GM19025 (cell line): ENCODE measurements around the gene CACNA2D4.

Experiments used
- ATAC-seq: cut with Tn5 transposase; IDR thresholded peaks from one replicate; pipeline ENCODE4 v1.9.1; 2021; ENCODE audit warnings: mild to moderate bottlenecking, low read depth, moderate library complexity; ENCODE audit not compliant: unreplicated experiment

CACNA2D4 gene

DNA sequence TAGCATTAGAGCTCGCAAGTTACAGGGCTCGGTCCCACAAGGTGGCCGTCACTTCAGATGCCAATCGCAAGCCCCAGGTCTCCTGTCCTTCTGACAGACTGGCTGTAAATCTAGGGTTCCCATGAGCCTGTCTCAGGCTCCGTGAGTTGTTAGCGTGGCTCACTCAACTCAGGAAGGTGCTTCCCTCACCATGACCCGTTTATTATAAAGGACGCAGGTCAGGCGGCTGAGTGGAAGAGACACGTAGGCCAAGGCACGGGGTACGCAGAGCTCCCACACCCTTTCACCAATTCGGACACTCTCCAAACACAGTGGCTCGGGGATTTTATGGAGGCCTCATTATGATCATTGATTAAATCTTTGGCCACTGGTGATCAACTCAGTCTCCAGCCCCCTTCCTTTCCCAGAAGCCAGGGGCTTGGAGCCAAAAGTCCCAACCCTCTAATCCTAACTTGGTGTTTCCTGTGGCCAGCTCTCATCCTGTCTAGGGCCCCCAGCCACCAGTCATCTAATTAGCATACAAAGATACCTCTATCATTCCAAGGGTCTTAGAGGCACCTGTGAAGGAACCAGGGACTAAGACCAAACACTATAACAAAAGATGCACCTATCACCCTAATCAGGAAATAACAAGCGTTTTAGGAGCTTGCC is 123.9 kb downstream of the CACNA2D4 start:
- no peak for ATAC-seq

DNA sequence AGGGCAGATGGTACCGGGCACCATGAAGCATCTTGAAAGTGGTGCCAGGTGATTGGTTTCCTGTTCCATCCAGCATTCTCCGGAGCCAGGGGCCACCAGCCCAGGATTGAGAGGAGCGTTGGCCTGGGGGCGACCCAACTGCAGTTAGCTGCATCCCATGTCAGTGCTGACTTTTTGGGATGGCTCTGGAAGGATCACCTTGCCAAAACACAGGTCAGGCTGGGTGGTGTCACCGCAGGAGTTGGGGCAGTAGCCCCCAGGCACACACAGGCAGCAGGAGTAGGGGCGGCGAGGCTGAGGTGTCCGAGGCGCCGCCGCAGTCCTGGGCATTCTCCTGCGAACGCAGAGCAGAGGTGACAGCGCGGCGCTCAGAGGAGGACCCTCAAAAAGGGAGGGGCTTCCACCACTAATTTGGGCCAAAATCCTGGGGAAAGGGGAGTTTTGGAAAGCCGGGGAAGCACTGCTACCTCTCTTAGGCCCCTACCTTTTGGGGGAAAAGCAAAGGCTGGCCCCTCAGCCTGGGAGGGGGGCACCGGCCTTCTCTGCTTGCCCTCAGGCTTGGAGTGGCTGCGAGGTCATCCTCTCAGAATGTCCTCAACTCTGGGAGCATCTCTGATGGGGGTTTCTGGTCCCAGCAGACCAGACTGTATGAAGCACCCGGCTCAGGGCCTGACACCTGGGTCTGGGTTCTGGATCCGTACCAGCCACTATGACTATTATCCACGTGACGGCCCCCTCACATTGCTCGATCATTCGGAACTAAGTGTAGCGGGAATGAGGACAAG is 124.8 kb downstream of the CACNA2D4 start:
- no peak for ATAC-seq

DNA sequence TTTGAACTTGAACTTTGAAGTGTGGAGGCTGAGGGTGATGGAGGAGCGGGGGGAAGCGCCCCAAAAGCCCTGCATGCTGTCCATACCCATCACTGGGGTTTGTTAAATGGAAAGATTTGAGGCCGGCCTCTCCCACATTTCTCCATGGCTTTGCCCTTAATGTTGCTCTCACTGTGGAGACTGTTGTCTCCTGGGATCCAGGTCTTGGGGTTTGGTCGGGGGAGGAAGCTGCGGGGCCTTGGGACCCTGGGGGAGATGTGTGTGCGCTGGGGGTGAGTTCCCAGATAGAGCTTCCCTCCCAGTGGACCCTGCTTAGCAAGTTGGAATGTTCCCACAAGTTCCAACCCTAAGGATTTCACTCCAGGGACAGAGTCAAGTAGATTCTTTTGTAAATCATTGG is 126.0 kb downstream of the CACNA2D4 start:
- no peak for ATAC-seq

DNA sequence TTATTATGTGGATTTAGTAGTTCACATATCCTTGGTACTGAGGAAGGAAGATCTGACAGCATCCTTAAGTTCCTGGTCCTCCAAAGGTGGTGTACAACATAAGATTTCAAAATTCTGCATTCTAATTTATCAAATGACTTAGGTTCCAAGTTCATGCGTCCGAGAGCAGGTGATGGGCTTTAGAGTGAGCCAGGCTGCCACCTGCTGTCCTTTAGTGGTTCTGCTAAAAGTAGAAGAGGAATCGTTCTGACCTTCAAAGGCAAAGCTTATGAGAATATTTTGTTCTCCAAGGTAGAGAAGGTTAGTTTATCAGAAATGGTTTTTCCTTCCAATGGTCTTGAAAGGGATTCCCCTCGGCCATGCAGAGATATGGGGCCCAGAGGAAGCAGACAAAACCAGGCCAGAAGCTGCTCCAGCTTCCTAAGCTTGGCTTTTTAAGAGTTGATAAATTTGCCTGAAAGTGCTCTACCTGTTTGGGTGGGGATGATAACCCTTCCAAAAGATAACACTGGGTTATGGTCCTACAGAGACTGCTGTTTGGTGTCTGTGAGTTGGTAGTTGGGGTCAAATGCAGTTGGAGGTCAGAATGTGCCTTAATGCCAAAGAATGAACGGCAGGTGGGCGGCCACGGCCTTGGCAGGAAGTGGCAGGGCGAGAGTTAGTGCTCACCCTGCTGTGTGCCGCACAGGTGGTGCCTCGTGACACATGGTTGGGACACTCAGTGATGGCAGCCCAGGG is 127.2 kb downstream of the CACNA2D4 start:
- ATAC-seq, result no peak

DNA sequence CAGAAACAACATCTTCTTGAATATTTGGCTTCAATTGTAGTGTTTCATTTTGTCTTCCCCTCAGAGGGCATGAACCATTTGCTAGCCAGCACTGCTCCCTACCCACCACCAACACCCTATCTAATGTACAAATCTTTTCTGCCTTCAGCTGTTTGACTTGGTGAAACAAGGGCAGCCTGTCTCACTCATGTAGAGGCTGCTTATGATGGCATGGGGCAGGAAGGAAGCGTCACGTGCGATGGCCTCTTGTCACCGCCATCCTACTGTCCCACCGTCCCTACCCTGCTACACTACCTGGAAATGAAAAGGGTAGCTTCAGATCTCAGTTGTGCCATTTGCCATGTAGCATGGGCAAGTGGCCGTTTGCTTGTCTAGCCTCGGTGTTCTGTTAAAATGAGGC is 128.0 kb downstream of the CACNA2D4 start:
- ATAC-seq, result no peak

DNA sequence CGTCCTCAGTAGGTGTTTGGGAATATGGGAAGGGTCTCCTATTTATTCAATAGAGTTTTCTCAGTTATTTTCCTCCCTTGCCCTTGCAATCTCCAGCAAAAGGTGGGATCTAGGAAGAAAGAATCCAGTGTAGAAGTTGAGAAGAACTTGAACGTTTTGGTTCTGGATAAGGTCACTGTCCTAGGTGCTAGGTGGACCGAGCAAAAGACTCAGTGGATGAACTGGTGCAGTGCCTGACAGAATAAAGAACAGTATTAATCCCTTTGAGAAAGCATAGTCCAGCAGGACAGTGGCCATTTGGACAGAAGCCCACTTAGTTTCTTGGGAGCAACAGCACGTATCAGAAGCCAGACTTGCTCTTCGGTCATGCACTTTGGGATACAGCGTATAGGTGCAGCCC is 130.7 kb downstream of the CACNA2D4 start:
- no peak for ATAC-seq

DNA sequence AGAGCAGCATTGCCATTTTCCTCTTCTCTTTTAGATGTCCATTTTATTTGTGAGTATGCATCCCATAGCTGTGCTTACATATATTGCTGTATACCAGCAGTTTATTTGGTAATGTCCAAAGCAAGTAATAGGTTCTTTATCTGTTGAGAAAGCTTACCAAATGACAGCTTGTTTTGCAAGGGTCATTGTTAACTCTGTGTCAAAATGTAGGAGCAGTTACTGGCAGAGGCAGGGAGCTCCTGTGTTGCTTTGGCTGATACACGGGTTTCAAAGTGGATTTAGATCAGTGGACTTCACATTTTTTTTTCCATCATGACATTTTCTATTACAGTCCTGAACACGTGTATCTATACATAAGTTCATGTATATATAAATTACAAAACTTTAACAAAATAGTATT is 136.2 kb downstream of the CACNA2D4 start:
- ATAC-seq, result no peak

DNA sequence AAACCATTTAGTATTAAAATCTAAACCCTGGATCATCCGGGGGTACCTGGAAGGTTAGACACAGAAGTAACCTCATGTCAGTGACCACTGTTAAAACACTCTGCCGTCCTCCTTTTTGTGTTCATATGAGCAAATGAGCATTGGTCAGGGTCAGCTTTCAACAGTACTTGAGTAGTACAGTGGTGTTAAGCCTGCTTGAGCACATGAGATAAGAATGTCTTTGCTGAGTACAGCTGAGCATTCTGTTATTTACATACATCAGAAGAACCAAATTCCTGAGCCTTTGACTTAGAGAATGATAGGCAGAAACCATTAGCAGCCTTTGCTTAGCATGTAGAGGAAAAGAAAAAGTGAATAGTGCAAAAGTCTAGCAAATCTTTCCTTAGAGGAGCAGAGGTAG is 136.7 kb downstream of the CACNA2D4 start:
- no peak for ATAC-seq

DNA sequence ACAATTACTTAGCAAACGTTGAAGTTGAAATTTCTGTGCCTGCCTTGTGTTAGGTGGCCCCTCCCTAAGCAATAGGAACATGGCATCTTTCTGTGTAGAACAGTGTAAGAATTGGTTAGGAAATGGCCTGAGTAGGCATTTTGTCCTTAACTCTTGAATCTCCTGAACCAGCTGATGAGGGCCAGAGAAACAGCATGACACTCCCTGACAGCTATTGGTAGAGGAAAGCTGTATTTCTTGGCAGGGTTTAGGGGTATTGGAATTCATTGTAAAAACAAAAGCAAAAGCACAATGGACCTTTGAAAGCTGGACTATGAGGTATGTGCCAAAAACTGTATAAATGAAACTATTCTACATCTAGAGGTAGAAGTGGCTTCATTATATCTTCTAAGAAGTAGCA is 138.7 kb downstream of the CACNA2D4 start:
- no peak for ATAC-seq

DNA sequence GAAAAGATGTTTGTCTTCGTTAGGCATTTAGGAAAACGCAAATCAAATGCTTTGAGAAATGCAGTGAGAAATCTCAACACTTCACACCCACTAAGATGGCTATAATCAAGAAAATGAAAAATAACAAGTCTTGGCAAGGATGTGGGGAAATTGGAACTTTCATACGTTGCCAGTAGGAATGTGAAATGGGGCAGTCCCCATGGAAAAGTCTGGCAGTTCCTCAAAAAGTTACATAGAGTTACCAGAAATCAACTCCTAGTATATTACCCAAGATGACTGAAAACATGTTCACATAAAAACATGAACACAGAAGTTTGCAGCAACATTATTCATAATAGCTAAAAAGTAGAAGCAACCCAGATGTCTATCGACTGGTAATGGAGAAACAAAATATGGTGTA is 139.5 kb downstream of the CACNA2D4 start:
- no peak for ATAC-seq

DNA sequence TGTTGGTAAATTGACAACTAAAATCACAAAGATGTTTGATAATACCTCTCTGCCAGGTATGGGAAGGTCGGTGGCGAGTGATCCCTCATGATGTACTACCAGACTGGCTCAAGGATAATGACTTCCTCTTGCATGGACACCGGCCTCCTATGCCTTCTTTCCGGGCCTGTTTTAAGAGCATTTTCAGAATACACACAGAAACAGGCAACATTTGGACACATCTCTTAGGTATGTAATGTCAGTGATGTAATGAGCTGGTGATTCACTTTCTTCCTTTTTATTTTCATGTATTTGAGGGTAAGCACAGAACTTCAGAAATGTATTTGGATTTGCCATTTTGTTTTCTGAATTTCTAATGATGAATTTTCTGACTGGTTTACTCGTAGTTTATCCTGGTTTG is 140.7 kb downstream of the CACNA2D4 start:
- ATAC-seq, result no peak

DNA sequence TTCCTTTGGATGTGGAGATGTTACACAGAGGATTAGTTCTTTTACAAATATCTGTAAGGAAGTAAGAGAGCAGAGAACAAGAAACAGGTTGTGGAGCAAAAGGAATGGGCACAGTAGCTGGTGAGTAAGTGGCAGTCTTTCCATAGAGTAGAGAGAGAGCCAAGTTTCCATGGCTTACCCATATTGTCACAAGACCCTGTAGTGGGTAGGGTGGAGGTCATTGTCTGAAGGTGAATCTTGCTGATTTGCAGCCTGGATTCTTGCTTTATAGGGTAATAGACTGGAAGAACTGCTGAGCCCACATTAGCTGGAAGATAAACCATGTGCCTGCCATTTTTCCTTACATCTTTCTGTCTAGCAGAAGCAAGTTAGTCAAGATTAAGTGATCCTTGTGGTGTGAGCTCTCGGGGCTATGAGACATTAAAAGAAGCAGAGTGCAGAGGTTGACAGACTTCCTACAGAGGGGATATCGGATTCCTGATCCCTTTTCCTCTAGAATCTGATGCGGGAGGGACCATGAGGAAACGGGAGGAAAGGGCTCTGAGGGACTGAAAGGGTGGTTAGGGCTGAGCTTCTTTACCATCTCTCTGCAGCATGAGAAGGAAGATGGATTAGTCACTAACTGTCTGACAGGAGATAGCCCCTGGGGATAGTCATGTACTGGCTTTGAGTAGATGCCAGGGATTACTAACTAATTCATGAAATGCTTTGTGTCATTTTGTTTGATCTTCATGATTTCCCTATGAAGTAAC is 142.1 kb downstream of the CACNA2D4 start:
- ATAC-seq, result no peak

DNA sequence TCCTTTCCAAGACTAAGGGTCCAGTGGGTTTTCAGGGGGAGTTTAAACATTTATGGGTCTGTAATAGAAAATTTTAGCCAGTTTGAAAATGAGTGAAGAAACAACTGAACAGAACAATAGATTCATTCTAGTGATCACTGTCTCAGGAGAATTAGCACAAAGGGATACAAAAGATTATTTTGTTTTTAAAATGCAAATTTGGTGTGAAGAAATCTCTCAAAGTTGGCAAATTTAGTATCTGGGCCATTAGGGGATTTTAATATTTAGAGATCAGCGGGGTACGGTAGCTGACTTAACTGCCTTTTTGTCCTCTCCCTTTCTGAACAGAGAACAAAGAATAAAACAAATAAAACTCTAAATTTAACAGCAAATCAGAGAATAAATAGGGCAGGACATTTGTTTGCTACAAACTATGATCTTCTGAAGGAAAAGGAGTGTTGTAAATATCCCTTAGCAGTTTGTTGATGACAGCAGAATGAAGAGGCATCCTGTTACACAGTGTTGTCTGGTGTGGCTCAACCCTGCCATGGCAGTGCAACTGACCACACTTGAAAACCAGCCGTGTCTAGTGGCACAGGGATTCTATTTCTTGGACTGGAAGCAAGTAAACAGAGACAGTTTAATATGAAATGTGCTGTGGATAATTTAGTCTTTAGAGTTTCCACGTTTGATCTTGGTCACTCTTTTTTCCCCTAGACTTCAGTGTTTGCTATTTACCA is 144.4 kb downstream of the CACNA2D4 start:
- ATAC-seq, result no peak

DNA sequence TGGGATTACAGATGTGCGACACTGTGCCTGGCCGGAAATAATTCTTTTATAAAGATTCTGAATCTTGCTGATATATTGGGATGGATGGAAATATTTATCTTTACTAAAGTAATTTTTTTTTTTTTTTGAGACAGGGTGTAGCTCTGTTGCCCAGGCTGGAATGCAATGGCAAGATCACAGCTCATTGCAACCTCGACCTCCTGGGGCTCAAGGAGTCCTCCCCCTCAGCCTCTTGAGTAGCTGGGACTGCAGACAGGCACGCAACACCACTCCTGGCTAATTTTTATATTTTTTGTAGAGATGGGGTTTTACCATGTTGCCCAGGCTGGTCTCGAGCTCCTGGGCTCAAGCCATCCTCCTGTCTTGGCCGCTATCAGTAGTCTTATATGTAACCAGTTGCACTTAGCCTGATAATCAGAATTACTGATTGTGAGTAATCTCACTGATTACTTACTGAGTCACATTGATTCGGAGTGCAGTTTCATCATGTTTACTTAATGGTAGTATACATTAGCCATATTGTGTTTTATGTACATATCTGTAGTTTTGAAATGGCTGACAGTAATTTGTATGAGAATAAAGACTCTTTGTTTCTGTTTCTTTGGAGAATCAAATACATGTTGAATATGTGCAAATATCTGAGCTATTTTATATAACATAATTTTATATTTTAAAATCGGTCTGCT is 148.5 kb downstream of the CACNA2D4 start:
- no peak for ATAC-seq

DNA sequence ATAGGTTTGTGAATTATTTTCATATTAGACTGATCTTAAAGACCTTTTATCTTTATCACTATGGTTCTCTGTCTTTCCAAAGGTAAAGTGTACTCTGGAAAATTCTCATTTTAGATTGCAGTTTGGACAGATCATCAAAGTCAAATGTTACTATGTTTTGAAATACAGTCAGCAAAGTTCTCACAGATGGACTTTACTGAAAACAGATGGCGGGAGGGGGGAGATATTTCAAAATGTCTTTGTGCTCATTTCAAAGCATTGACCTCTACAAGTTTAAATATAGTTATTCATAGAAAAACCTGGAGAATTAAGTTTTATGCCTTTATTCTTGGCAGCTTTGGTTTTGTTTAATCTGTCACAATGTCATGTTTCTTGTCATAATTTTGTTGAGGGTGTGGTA is 149.8 kb downstream of the CACNA2D4 start:
- no peak for ATAC-seq

DNA sequence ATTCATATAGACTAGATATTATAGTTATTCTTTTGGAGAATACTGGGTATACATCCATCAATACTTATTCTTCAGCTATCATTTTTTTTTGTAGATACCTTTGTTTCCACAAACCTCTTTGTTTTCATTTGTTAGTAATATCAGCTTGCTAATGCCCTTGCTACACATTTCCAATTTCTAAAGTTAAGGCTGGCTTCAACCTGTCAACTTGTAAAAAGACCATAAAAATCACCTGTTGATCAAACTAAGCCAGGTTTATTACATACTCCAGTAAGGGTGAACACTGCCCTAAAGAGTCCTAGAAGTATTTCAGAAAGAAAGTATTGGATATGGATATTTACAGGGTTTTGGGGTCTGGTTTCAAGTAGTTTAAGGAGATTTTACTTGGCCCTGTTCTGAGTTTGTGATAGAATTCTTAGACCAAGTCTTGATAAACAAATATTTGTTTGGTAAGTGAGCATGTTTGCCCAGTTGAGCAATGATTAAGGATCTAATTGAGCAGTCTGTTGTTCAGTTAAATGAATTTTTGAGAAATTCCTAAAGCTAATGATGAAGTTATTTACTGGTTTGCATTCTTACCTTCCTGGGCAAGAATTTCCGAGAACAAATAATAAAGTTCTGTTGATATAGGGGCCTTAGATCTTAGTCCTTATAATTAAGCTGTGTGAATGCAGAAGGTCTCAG is 150.9 kb downstream of the CACNA2D4 start:
- ATAC-seq, result no peak

DNA sequence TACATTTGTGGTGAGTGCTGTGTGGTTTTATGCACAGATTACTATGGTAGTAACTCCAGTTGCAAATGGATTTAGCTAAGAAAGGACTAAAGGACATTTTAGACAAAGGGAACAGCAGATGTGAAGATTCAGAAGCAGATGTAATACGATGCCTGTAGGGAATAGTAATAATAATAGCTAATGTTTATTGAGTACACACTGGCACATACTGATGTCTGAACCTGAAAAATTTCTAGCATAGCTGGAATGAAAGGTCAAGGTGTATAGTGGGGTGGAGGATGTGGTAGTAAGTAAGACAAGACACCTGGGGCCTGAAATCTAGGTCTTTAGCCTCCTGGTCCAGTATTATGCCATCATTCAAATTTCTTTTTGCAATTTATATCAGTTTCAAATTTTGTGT is 152.3 kb downstream of the CACNA2D4 start:
- no peak for ATAC-seq

DNA sequence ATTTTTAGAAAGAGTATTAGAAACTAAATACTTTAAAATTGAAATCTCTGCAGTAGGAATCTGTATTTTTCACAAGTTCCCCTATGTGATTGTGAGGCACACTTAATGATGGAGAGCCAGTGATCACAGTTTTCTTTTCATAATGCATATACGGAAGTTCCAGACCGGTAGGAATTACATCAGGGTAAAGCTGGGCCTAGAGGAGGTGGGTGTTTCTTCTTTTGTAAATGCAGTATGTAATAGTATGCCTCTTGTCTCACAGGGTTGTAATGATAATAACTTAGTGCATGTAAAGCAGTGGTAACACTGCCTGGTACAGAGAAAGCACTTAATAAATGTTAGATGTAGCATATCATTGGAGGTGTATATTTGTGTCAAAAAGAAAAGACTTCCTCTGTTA is 155.3 kb downstream of the CACNA2D4 start:
- ATAC-seq, result no peak

DNA sequence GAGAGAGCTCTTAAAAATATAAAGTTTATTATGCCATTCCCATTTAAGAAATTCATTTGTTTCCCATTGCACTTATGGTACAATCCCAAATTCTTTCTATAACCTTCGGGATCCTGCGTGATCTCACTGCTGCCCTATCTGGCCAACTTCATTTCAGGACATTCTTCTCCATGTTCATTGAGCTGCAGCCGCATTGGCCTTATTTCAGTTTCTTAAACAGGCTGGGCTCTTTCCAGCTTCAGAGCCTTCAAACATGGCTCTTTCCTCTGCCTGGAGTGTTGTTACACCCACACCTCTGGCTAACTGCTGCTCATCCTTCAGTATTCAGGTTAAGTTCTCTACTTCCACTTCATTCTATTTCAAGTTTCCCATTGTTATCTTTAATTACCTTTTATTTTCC is 156.6 kb downstream of the CACNA2D4 start:
- no peak for ATAC-seq
